Measurements from ENCODE around the gene IL1F10.

DNA sequence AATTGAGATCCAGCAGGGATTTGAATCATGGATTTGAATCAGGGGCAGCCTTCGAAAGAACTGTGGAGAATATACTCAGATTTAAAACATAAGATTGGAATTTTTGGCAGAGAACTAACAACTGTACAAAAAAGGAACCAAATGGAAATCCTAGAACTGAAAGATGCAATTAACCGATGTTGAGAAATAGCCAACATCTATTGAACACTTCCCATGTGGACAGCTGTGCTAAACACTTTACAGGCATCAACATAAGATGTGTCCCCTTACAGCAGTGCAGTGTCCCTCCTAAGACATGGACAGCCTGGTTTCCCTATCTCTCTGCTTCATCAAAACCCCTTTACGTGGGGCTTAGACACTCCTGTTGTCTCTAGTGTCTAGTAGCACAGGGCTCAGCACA, 56.0 kb downstream of the IL1F10 start:
- TF ChIP-seq CTCF (IDR thresholded peaks at IDR 0.05; ENCODE audit: control extremely low read depth in 1 of 3, insufficient read depth in 1 of 3, low read depth in 1 of 3, low read length in 3 of 3): no peak
- TF ChIP-seq TCF12 (IDR thresholded peaks at IDR 0.05; ENCODE audit: low read depth, low read length): no peak
- no peak for TF ChIP-seq POLR2A (IDR thresholded peaks at IDR 0.05; ENCODE audit: control extremely low read depth in 1 of 2, low read depth in 2 of 2, low read length in 2 of 2)
- no peak for TF ChIP-seq RNF2 (IDR thresholded peaks at IDR 0.05; ENCODE audit: borderline replicate concordance, low read depth, low read length, missing control alignments, poor library complexity, severe bottlenecking)
- TF ChIP-seq SP1 (IDR thresholded peaks at IDR 0.05; ENCODE audit: low read depth, low read length): no peak
- TF ChIP-seq EZH2 (IDR thresholded peaks at IDR 0.05; ENCODE audit: low read depth, low read length, severe bottlenecking): no peak
- TF ChIP-seq CBX5 (IDR thresholded peaks at IDR 0.05; ENCODE audit: low read depth, low read length): no peak
